Hypothalamus (tissue), 51 donors: ENCODE results near the gene SPO11.

ENCODE experiments used
- DNase-seq, 51 donors: peaks; one replicate each; lab custom pipeline; 2025; lab: John Stamatoyannopoulos, UW

The SPO11 gene

GRCh38 chr20:57309544-57310115 lies 20.0 kb upstream of the SPO11 start:
- peak in 17 of 51 donors; percentile 14 to 45 (median 26) for DNase-seq

GRCh38 chr20:57310821-57311514 lies 18.6 kb upstream of the SPO11 start:
- DNase-seq = no peak

- DNase-seq = no peak
These were observed 17.5 kb upstream of the SPO11 start for GRCh38 chr20:57312138-57312537.

- no peak for DNase-seq
These were observed 16.4 kb upstream of the SPO11 start for GRCh38 chr20:57313230-57313629.

GRCh38 chr20:57313951-57314350 lies 15.7 kb upstream of the SPO11 start:
- no peak for DNase-seq

GRCh38 chr20:57315083-57315975 lies 14.3 kb upstream of the SPO11 start:
- DNase-seq = no peak

GRCh38 chr20:57315976-57316480 lies 13.6 kb upstream of the SPO11 start:
- no peak for DNase-seq

GRCh38 chr20:57316795-57317201 lies 12.8 kb upstream of the SPO11 start:
- no peak for DNase-seq

- no peak for DNase-seq
These were observed 12.3 kb upstream of the SPO11 start for GRCh38 chr20:57317316-57317788.

- no peak for DNase-seq
These were observed 11.7 kb upstream of the SPO11 start for GRCh38 chr20:57317789-57318371.

- no peak for DNase-seq
These were observed 10.0 kb upstream of the SPO11 start for GRCh38 chr20:57319584-57319983.

- no peak for DNase-seq
These were observed 9.2 kb upstream of the SPO11 start for GRCh38 chr20:57320358-57320757.

GRCh38 chr20:57321142-57321541 lies 8.5 kb upstream of the SPO11 start:
- DNase-seq = no peak

- no peak for DNase-seq
These were observed 7.1 kb upstream of the SPO11 start for GRCh38 chr20:57322476-57322875.

GRCh38 chr20:57323034-57323433 lies 6.6 kb upstream of the SPO11 start:
- peak in 15 of 51 donors; percentile 14 to 75 (median 31) for DNase-seq

- DNase-seq = no peak
These were observed 3.8 kb upstream of the SPO11 start for GRCh38 chr20:57325632-57326356.

GRCh38 chr20:57326667-57327455 lies 2.7 kb upstream of the SPO11 start:
- DNase-seq = no peak

GRCh38 chr20:57327820-57328219 lies 1.8 kb upstream of the SPO11 start:
- no peak for DNase-seq

GRCh38 chr20:57330998-57331397 lies 1.4 kb downstream of the SPO11 start:
- DNase-seq = peak in 3 of 51 donors; percentile 10 to 39 (median 30)
